ENCODE measurements around the gene PXDN.

- no peak for TF ChIP-seq ZNF146 (tag by site-specific recombination; IDR thresholded peaks at IDR 0.05)
- no peak for TF ChIP-seq CTCF (tag by site-specific recombination; IDR thresholded peaks at IDR 0.05)
- TF ChIP-seq MYNN (tag by site-specific recombination; IDR thresholded peaks at IDR 0.05; ENCODE audit: borderline replicate concordance): no peak
- TF ChIP-seq ZBTB8A (tag by site-specific recombination; IDR thresholded peaks at IDR 0.05): no peak
- no peak for TF ChIP-seq ZXDB (tag by site-specific recombination; IDR thresholded peaks at IDR 0.05)
- TF ChIP-seq GLIS1 (tag by site-specific recombination; IDR thresholded peaks at IDR 0.05): no peak
- TF ChIP-seq ZNF341 (tag by site-specific recombination; IDR thresholded peaks at IDR 0.05; ENCODE audit: low read depth): no peak
- TF ChIP-seq ZSCAN30 (tag by site-specific recombination; IDR thresholded peaks at IDR 0.05): no peak
- no peak for TF ChIP-seq REST (tag by site-specific recombination; IDR thresholded peaks at IDR 0.05)
- TF ChIP-seq ZNF324 (tag by site-specific recombination; IDR thresholded peaks at IDR 0.05): no peak
- no peak for TF ChIP-seq YY1 (tag by site-specific recombination; IDR thresholded peaks at IDR 0.05)
- TF ChIP-seq ZBTB44 (tag by site-specific recombination; IDR thresholded peaks at IDR 0.05): no peak
- no peak for TF ChIP-seq OSR2 (tag by site-specific recombination; IDR thresholded peaks at IDR 0.05)
Observed at GRCh38 chr2:1713142-1713838, 31.0 kb downstream of the PXDN start.

Data from HEK293 (cell line).